ES-I3 (cell line): ENCODE results near the gene BMPR1B.

Experiments
- H3K36me3 ChIP-seq: 2 replicates; pipeline ENCODE4 v1.6.1; 2013; ENCODE audit warnings: mild to moderate bottlenecking, low read length, control low read depth, moderate library complexity; ENCODE audit not compliant: insufficient read depth
- H3K4me1 ChIP-seq: 2 replicates; pipeline ENCODE4 v1.6.1; 2013; ENCODE audit warnings: mild to moderate bottlenecking, control low read depth, low read length; ENCODE audit not compliant: insufficient read depth
- H3K9ac ChIP-seq: 2 replicates; pipeline ENCODE4 v1.6.1; 2013; ENCODE audit warnings: low read depth, mild to moderate bottlenecking, low read length, moderate library complexity
- H3K9me3 ChIP-seq: 2 replicates; pipeline ENCODE4 v1.6.1; 2013; ENCODE audit warnings: mild to moderate bottlenecking, low read length, moderate library complexity; ENCODE audit not compliant: control insufficient read depth, insufficient read depth

Gene BMPR1B

GRCh38 chr4:95085124-95085833, 327.5 kb downstream of the BMPR1B start:
- no peaks in the 10 kb centered on the region for H3K36me3 ChIP-seq
- H3K4me1 ChIP-seq = no peaks in the 10 kb centered on the region
- no peaks in the 10 kb centered on the region for H3K9me3 ChIP-seq
- no peak overlapping the region for H3K9ac ChIP-seq

- Histone ChIP-seq H3K9me3 (no peaks in the 10 kb centered on the region), H3K4me1 (no peaks in the 10 kb centered on the region), H3K9ac (no peak overlapping the region), H3K36me3 (no peaks in the 10 kb centered on the region)
Observed at GRCh38 chr4:95086551-95086950, 328.8 kb downstream of the BMPR1B start.

- Histone ChIP-seq H3K9ac (no peak overlapping the region), H3K36me3 (no peaks in the 10 kb centered on the region), H3K4me1 (no peaks in the 10 kb centered on the region), H3K9me3 (no peaks in the 10 kb centered on the region)
Observed at GRCh38 chr4:95087657-95088455, 330.1 kb downstream of the BMPR1B start.

- H3K9me3 ChIP-seq = no peaks in the 10 kb centered on the region
Observed at GRCh38 chr4:95091272-95091671, 333.5 kb downstream of the BMPR1B start.

GRCh38 chr4:95092766-95093165, 335.0 kb downstream of the BMPR1B start:
- H3K9ac ChIP-seq = no peak overlapping the region
- no peaks in the 10 kb centered on the region for H3K36me3 ChIP-seq
- no peaks in the 10 kb centered on the region for H3K9me3 ChIP-seq
- H3K4me1 ChIP-seq = no peaks in the 10 kb centered on the region

More at GRCh38 chr4:95091272-95091671, 333.5 kb downstream of the BMPR1B start:
- Histone ChIP-seq H3K36me3 (no peaks in the 10 kb centered on the region), H3K4me1 (no peaks in the 10 kb centered on the region), H3K9ac (no peak overlapping the region)

GRCh38 chr4:95093460-95093859, 335.7 kb downstream of the BMPR1B start:
- H3K9ac ChIP-seq = no peak overlapping the region
- no peaks in the 10 kb centered on the region for H3K36me3 ChIP-seq
- H3K4me1 ChIP-seq = no peaks in the 10 kb centered on the region
- H3K9me3 ChIP-seq = no peaks in the 10 kb centered on the region

- no peaks in the 10 kb centered on the region for H3K36me3 ChIP-seq
- no peak overlapping the region for H3K9ac ChIP-seq
- no peaks in the 10 kb centered on the region for H3K9me3 ChIP-seq
- H3K4me1 ChIP-seq = no peaks in the 10 kb centered on the region
Observed at GRCh38 chr4:95093936-95094929, 336.5 kb downstream of the BMPR1B start.

GRCh38 chr4:95095348-95095974, 337.7 kb downstream of the BMPR1B start:
- H3K9me3 ChIP-seq = no peaks in the 10 kb centered on the region
- no peak overlapping the region for H3K9ac ChIP-seq
- no peaks in the 10 kb centered on the region for H3K36me3 ChIP-seq
- H3K4me1 ChIP-seq = no peaks in the 10 kb centered on the region

GRCh38 chr4:95102162-95102790, 344.5 kb downstream of the BMPR1B start:
- Histone ChIP-seq H3K36me3 (no peaks in the 10 kb centered on the region), H3K9me3 (no peaks in the 10 kb centered on the region), H3K9ac (no peak overlapping the region; the same call in 1 of the 2 replicates), H3K4me1 (peaks cover 5% of the 10 kb centered on the region; the same call in 1 of the 2 replicates)

- H3K4me1 ChIP-seq = peaks cover 5% of the 10 kb centered on the region; the same call in 1 of the 2 replicates
- no peaks in the 10 kb centered on the region for H3K36me3 ChIP-seq
- no peak overlapping the region for H3K9ac ChIP-seq
- H3K9me3 ChIP-seq = no peaks in the 10 kb centered on the region
Observed at GRCh38 chr4:95105112-95105511, 347.4 kb downstream of the BMPR1B start.

- Histone ChIP-seq H3K9ac (no peak overlapping the region), H3K4me1 (peaks cover 5% of the 10 kb centered on the region; the same call in 1 of the 2 replicates), H3K36me3 (no peaks in the 10 kb centered on the region), H3K9me3 (no peaks in the 10 kb centered on the region)
Observed at GRCh38 chr4:95105983-95106382, 348.2 kb downstream of the BMPR1B start.

GRCh38 chr4:95106408-95106928, 348.7 kb downstream of the BMPR1B start:
- Histone ChIP-seq H3K36me3 (no peaks in the 10 kb centered on the region), H3K9me3 (no peaks in the 10 kb centered on the region), H3K9ac (no peak overlapping the region), H3K4me1 (peaks cover 5% of the 10 kb centered on the region; the same call in 1 of the 2 replicates)

- Histone ChIP-seq H3K36me3 (no peaks in the 10 kb centered on the region), H3K9ac (no peak overlapping the region), H3K4me1 (peaks cover 5% of the 10 kb centered on the region; the same call in 1 of the 2 replicates), H3K9me3 (no peaks in the 10 kb centered on the region)
Observed at GRCh38 chr4:95107004-95107403, 349.2 kb downstream of the BMPR1B start.
